ENCODE results near the gene DUSP10.

The DUSP10 gene

DNA sequence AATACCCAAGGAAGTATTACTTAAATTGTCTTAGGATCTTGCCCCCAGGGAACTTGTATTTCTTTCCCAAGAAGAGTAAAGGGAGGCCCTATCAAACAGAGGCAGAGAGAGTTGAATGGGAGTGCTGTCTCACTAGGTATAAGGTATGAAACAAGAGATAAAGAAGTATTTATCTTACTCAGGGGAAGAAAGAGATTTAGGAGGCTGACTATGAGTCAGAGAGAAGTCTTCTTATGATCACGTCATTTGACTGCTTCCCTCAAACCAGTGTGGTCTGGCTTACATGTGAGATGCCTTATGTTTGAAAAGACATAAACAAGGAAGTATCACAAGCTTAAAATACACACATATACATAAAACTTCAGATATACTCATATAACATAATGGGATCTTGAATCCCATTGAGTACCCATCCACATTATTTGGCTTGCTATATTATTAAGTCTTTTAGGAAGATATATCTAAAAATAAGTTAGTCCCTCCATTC, 29.6 kb downstream of the DUSP10 start:
- no peak for DNase-seq

- no peak for DNase-seq
Observed at GRCh38 chr1:221711656-221712055, 30.2 kb downstream of the DUSP10 start.

- no peak for DNase-seq
Observed at GRCh38 chr1:221711063-221711577, 30.8 kb downstream of the DUSP10 start.

DNA sequence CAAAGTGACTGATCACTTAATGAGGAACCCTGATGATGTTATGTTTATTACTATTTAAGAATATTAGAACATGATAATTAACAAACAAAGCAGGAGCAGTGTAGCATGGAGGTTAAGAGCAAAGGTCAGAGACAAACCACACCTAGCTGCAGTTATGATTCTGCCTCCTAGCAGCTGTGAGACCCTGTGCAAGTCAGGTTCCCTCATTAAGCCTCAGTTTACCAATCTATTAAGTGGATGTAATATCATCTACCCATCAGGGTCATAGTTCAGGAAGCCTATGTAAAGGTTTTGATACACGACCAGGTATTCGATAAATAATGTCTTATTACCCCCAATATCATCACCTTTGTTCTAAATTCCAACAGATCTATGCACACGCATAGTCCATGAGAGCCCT, 32.0 kb downstream of the DUSP10 start:
- no peak for DNase-seq

DNA sequence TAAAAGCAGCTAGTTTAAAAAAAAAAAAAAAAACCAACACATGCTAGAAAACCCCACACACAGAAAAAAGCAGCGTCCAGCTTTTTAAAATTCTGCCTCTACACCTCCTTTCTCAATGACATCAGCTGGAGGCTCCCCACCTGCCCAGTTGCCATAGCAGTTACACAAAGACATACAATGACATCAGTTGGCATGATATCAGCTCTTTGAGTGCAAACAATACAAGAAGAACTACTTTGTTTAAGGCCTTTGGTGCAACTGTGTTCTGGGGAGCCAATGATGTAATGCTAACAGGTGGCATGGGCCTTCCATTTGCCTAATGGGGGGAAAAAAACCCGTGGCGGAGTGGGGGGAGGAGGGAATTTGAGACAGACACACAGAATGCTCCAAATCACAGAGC, 32.9 kb downstream of the DUSP10 start:
- DNase-seq = peak; percentile 98 to 99

GRCh38 chr1:221708076-221708571, 33.8 kb downstream of the DUSP10 start:
- peak; percentile 9 to 45 for DNase-seq

GRCh38 chr1:221706876-221707582, 34.9 kb downstream of the DUSP10 start:
- no peak for DNase-seq

DNA sequence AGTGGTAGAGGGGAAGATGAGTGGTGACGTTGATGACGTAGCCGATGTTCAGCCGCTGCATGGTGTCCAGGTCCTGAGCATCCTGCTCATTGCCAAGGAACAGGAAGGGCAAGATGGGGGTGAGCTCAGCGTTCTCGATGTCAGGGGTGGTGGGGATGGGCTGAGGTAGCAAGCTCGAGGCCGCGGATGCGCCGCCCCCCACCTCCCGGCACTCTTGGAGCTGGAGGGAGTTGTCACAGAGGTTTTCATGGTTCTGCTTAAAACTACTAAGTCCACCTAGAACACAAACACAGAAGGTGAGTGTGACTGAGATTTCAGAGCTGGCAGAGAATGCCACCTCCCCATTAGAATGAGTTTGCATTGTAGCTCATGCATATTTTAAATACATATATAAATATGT, 35.7 kb downstream of the DUSP10 start:
- DNase-seq = no peak

GRCh38 chr1:221704306-221704705, 37.6 kb downstream of the DUSP10 start:
- DNase-seq = no peak

DNA sequence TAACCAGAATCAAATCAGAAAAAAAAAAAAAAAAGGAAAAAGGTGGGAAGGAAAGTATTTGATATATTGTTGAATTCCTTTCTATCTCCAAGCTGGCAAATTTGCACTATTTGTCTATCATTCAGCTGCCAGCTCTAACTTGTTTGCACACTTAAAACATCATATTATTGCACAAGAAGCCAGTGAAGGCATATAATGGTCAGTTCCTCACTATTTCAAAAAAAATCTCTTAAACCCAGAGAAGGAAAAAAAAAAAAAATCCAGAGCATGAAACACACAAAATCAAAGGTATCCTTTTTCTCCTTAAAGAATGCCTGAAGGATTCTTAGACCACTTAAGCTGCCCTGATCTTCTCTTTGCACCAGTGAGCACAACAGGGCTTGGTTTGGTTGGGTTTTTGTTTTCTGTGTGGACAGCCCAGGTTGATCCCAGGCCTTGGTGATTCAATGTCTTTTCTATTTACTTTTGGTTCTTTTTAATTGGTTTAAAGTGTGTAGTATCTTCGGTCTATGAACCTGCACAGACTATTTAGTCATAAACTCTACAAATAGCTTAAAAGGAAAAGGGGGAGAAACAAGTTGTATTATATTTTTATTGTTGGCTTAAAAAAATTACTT, 40.2 kb downstream of the DUSP10 start:
- DNase-seq = no peak

DNA sequence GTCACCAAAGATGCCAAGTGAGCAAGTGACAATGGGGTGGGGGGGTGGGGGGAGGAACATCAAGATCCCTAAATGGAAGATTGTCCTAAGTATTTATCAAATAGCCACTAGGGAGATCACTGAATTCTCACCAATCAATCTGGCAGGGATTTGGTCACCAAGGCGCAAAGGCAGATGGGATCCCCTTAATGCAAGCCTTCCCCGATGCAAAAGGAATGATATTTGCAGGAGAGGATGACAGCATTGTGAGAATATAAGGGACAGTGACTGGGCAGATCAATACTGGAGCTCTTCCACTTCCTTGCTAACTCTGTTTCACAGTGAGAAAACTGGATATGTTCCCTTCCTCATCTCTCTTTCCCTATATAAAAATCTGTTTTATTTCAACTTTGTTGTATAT, 40.9 kb downstream of the DUSP10 start:
- DNase-seq = no peak

DNA sequence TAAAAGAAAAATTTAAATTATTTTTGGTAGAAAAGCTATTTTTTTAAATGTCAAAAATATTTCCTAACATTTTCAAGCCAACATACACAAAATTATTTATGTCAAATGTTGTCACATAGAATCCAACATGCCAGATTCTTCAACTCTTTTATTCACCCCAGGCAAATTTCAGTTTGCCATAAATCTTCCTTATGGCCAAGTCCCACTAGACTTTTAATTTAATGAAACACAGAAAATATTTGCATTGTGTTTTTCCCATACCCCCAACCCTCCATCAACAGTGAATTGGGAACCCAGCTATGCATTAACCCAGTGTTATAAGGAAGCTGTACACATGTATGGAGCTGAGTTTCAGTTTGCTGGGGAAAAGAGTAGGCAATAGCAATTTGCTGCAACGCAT, 41.4 kb downstream of the DUSP10 start:
- DNase-seq = no peak

DNA sequence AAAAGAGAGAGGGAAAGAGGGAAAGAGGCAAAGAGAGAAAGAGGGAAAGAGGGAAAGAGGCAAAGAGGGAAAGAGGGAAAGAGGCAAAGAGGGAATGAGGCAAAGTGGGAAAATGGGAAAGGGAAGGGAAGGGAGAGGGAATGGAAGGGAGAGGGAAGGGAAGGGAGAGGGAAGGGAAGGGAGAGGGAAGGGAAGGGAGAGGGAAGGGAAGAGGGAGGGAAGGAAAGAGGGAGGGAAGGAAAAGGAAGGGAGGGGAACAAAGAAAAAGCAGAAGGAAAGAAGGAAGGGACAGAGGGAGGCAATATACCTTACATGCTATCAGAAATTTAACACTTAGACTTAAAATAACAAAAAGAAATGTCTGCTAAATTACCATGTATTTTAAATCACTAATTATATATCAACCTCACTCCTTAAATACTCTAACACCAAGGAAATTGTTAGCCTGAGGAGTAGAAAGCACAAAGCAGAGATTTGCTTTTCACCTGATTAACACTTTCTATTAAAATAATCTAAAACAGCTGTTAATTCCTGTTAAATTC, 41.8 kb downstream of the DUSP10 start:
- no peak for DNase-seq

- no peak for DNase-seq
Observed at GRCh38 chr1:221699577-221699976, 42.3 kb downstream of the DUSP10 start.

DNA sequence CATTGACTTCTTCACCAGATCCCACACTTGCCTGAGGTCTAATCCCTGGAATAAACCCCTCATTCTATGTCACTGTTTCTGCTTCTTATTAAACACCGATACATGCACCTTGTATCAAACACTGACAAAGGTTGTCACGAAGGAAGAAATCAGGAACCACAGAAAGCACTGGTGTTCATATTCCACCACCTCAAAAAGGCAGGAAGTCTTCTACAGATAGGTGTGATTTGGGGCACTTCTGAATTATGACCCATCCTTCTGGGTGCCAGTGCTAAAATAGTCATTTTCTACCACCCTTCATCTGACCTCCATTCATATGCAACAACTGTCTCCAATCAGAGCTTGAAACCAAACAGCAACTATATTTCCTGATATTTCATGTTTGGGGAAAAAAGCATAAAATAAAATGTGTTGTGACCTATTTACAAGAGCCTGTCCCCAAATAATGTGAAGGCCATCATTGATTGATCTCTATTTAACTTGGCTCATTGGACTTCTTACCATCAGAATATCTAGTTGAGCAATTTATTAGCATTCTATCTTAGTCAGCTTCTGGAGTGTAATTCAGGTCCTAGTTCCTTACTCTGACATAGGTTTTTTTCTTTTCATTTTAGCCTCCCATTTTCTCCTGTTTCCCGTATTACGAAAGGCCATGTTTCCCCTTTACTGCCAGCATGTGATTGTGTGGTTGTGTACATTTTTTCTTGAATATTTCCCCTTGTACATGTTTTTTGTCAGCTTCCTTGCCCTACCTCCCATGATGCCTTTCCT, 43.1 kb downstream of the DUSP10 start:
- DNase-seq = no peak

DNA sequence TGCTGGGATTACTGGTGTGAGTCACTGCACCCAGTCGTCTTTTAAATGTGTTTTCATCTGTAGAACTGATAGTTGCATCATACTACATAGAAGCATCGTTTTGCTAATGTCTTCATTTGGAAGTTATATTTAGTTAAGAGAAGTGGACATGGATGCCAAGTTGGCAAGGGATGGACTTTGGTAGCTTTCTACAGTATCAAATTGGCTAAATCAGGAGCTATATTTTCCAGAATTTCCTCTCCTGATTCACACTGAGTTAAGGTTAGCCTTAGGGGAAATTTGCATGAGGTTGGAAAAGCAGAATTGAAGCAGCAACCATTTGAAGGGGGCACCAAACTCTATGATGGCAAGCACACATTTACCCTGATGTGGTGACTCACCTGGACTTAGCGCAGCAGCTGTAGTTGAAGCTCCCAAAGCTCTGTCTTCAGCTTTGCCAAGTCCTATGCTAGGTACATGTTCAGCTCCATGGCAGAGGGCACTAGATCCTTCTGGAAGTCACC, 43.9 kb downstream of the DUSP10 start:
- no peak for DNase-seq

DNA sequence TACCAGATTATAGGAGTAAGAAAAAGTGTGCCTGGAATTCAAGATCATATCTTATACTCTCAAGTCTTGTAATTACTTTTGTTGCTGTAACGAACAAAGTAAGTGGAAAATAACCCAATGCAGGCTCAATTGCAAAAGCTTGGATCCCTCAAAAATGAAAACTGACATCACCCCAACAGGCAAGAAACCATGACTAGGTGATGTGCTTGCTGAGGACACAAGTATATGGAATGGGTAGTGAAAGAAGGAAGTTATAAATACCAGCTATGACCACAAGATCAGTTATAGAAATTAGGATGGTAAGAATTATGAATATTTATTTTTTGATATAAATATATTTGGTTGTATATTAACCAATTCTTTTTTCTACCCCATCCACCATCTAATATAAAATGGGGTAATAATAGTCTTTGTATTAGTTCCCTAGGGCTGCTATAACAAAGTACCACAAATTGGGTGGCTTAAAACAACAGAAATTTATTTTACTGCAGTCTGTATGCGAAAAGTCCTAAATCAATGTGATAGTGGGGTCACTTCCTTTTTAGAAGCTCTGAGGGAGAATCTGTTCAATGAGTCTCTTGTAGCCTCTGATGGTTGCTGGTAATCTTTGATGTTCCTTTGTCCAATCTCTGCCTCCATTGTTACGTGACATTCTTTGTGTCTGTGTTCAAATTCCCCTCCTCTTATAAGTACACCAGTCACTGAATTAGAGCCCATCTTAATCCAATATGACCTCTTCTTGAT, 45.0 kb downstream of the DUSP10 start:
- no peak for DNase-seq

- DNase-seq = no peak
Observed at GRCh38 chr1:221696027-221696426, 45.9 kb downstream of the DUSP10 start.

DNA sequence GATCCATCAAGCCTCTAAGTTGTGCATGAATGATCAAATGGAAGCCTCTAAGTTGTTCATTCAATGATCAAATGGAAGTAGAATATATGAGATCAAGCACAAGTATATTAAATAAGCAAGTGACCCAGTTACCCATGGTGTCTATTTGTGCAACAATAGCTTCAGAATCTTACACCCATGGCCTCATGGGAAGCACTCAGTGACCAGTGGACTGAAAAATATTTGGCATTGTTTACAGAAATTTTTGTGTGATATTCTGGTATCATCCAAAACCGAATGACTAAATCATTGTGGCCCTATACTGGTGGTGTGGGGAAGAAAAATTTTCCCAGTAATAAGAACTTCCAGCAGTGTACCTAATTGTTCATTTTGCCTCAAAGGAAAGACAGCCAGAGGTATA, 46.6 kb downstream of the DUSP10 start:
- DNase-seq = no peak

DNA sequence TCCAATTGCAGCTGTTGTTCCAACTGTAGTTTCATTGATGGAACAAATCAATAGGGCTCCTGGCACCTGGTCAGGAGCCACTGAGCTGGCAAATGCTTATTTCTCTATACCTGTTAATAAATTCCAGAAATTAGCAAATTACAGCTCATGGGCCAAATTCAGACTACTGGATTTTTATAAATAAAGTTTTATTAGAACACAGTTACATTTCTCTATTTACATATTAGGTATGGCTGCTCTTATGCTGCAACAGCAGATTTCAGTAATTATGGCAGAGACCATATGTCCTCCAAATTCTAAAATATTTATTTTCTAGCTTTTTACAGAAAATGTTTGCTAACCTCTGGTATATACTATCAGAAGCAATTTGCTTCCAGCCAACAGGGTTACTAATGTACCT, 47.8 kb downstream of the DUSP10 start:
- DNase-seq = no peak

DNA sequence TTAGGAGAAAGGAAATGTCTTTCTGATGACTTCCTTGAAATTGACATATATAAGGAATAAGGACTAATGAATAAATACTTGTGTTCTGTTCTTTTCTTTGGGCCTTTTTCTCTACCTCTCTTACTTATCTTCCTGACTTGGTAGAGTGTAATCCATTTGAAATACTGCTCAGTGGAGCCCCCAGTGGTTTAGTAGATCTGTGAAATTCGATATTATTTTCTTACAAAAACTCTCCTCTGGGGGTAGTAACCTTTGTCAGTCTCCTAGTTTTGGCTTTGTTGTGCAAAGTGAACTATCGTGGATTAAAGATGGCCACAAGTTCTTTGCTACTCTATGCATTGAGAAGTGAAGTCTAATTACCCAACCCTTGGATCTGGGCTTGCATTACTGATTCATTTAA, 48.8 kb downstream of the DUSP10 start:
- no peak for DNase-seq

DNA sequence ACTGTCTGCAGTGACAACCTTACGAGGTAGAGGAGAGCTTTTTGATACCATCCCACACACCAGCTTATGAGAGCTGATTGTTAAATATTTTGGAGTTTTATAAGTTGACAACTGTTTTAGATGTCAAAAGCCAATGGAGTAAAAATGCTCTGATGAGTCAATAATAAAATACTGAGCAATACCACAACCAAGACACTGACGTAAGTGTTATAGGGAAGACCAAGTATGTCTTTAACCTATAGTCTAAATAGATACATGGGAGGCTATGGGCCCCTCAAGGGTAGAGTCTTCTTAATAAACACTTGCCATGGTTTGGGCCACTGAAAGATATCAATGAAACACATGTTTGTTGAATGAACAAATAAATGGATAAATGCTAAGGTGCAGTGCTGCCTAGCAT, 49.2 kb downstream of the DUSP10 start:
- no peak for DNase-seq

Data from SHP77 (cell line).